DOHH2 (cell line): Measurements from ENCODE around the gene ARFGEF3.

Experiments
- H3F3A ChIP-seq: fragments of 200-600 bp; sonication (generic), shearing (Covaris generic); 2 replicates; pipeline ENCODE4 v1.6.0; 2016; ENCODE audit warnings: antibody characterized with exemption, mild to moderate bottlenecking; ENCODE audit not compliant: control insufficient read depth, insufficient read depth
- H3K27ac ChIP-seq: fragments of 200-600 bp; sonication (generic); 2 replicates; pipeline ENCODE4 v1.5.1; 2014; ENCODE audit warnings: low read depth, mild to moderate bottlenecking, low read length, moderate library complexity
- H3K27me3 ChIP-seq: fragments of 200-600 bp; sonication (generic); 2 replicates; pipeline ENCODE4 v1.6.1; 2014; ENCODE audit warnings: mild to moderate bottlenecking, low read length, mixed read lengths; ENCODE audit not compliant: control insufficient read depth
- H3K36me3 ChIP-seq: fragments of 200-600 bp; sonication (generic); 2 replicates; pipeline ENCODE4 v1.6.1; 2014; ENCODE audit warnings: mild to moderate bottlenecking, low read length, moderate library complexity, mixed read lengths; ENCODE audit not compliant: control insufficient read depth
- H3K4me1 ChIP-seq: fragments of 200-600 bp; sonication (generic); 2 replicates; pipeline ENCODE4 v1.6.1; 2014; ENCODE audit warnings: mild to moderate bottlenecking, low read length, mixed read lengths; ENCODE audit not compliant: control insufficient read depth
- H3K4me2 ChIP-seq: fragments of 200-600 bp; sonication (generic); 2 replicates; pipeline ENCODE4 v1.6.0; 2014; ENCODE audit warnings: mild to moderate bottlenecking, low read length, moderate library complexity
- H3K4me3 ChIP-seq: fragments of 200-600 bp; sonication (generic); 2 replicates; pipeline ENCODE4 v1.5.1; 2014; ENCODE audit warnings: mild to moderate bottlenecking, low read length, mixed read lengths
- H3K79me2 ChIP-seq: fragments of 200-600 bp; sonication (generic); 2 replicates; pipeline ENCODE4 v1.6.1; 2014; ENCODE audit warnings: mild to moderate bottlenecking, low read length, mixed read lengths; ENCODE audit not compliant: control insufficient read depth
- H3K9me2 ChIP-seq: fragments of 200-600 bp; sonication (generic); replicated peaks from 2 replicates; pipeline ENCODE4 v1.6.1; 2014; ENCODE audit warnings: mild to moderate bottlenecking, low read length, mixed read lengths; ENCODE audit not compliant: control insufficient read depth
- H3K9me3 ChIP-seq: fragments of 200-600 bp; sonication (generic); 2 replicates; pipeline ENCODE4 v1.6.1; 2014; ENCODE audit warnings: antibody characterized with exemption, low read length, mixed read lengths; ENCODE audit not compliant: control insufficient read depth, insufficient read depth
- H4K20me1 ChIP-seq: fragments of 200-600 bp; sonication (generic); 2 replicates; pipeline ENCODE4 v1.6.0; 2014; ENCODE audit warnings: low read depth, mild to moderate bottlenecking, antibody characterized with exemption, low read length, moderate library complexity; ENCODE audit not compliant: control insufficient read depth, insufficient read depth
- CTCF ChIP-seq: fragments of 200-600 bp; sonication (generic); IDR thresholded peaks from one replicate; pipeline ENCODE4 v1.5.1; 2014; ENCODE audit warnings: antibody characterized with exemption, mild to moderate bottlenecking, low read depth, low read length; ENCODE audit not compliant: poor library complexity, severe bottlenecking
- EZH2phosphoT487 ChIP-seq: fragments of 200-600 bp; sonication (generic); IDR thresholded peaks from 2 replicates; pipeline ENCODE4 v1.6.1; 2017; ENCODE audit warnings: borderline replicate concordance, mild to moderate bottlenecking, antibody characterized with exemption, low read length, moderate library complexity, mixed read lengths

The ARFGEF3 gene

GRCh38 chr6:138242987-138243592 lies 81.4 kb downstream of the ARFGEF3 start:
- H3K9me2 ChIP-seq: no peaks in the 10 kb centered on the region
- H3K4me2 ChIP-seq: no peak overlapping the region
- no peaks in the 10 kb centered on the region for H4K20me1 ChIP-seq
- no peaks in the 10 kb centered on the region for H3K36me3 ChIP-seq
- H3K4me3 ChIP-seq: no peak overlapping the region
- no peaks in the 10 kb centered on the region for H3K27me3 ChIP-seq
- H3K4me1 ChIP-seq: no peaks in the 10 kb centered on the region
- no peaks in the 10 kb centered on the region for H3K9me3 ChIP-seq
- no peak overlapping the region for H3K27ac ChIP-seq
- no peaks in the 10 kb centered on the region for H3F3A ChIP-seq
- TF ChIP-seq CTCF (no peak), EZH2phosphoT487 (no peak)
- H3K79me2 ChIP-seq: no peaks in the 10 kb centered on the region

- Histone ChIP-seq H3K9me3 (no peaks in the 10 kb centered on the region), H3K4me3 (no peak overlapping the region)
Observed at GRCh38 chr6:138245751-138246150, 84.0 kb downstream of the ARFGEF3 start.

GRCh38 chr6:138246650-138247440 lies 85.1 kb downstream of the ARFGEF3 start:
- Histone ChIP-seq H3K27me3 (no peaks in the 10 kb centered on the region), H3K4me2 (no peak overlapping the region), H3K9me3 (no peaks in the 10 kb centered on the region), H4K20me1 (no peaks in the 10 kb centered on the region), H3K4me3 (no peak overlapping the region), H3K36me3 (no peaks in the 10 kb centered on the region), H3K4me1 (no peaks in the 10 kb centered on the region), H3K9me2 (no peaks in the 10 kb centered on the region), H3K27ac (no peak overlapping the region), H3F3A (no peaks in the 10 kb centered on the region), H3K79me2 (no peaks in the 10 kb centered on the region)
- TF ChIP-seq CTCF: no peak
- TF ChIP-seq EZH2phosphoT487: no peak

More at GRCh38 chr6:138245751-138246150, 84.0 kb downstream of the ARFGEF3 start:
- no peaks in the 10 kb centered on the region for H3K27me3 ChIP-seq
- TF ChIP-seq CTCF: no peak
- TF ChIP-seq EZH2phosphoT487: no peak
- no peak overlapping the region for H3K4me2 ChIP-seq
- H4K20me1 ChIP-seq: no peaks in the 10 kb centered on the region
- no peak overlapping the region for H3K27ac ChIP-seq
- no peaks in the 10 kb centered on the region for H3K36me3 ChIP-seq
- H3K9me2 ChIP-seq: no peaks in the 10 kb centered on the region
- no peaks in the 10 kb centered on the region for H3F3A ChIP-seq
- no peaks in the 10 kb centered on the region for H3K4me1 ChIP-seq
- no peaks in the 10 kb centered on the region for H3K79me2 ChIP-seq
